ENCODE results near the gene SLC39A2. TPM values are rescaled to one million over a fixed set of nuclear protein-coding genes. Genes with fewer than 3 reads are reported as not detected.

The SLC39A2 gene

GRCh38 chr14:21047378-21047781, 48.3 kb downstream of the SLC39A2 start:
- Histone ChIP-seq H3K4me3 (ENCODE audit: low read length) (no peak overlapping the region), H3K79me1 (ENCODE audit: low read length) (no peaks in the 10 kb centered on the region), H3K23ac (ENCODE audit: low read length) (no peak overlapping the region), H3K4ac (ENCODE audit: low read depth, low read length) (no peak overlapping the region), H3K27ac (ENCODE audit: low read depth, low read length) (no peak overlapping the region), H3K27me3 (ENCODE audit: insufficient read depth, low read length, poor library complexity) (no peaks in the 10 kb centered on the region), H3K36me3 (ENCODE audit: control insufficient read depth, insufficient read depth, low read length) (no peaks in the 10 kb centered on the region), H3K4me1 (ENCODE audit: control insufficient read depth, low read depth, low read length) (no peaks in the 10 kb centered on the region), H2BK15ac (replicated peaks; ENCODE audit: low read depth) (no peak overlapping the region), H2BK5ac (ENCODE audit: low read length) (no peak overlapping the region), H3K4me2 (ENCODE audit: low read length) (no peak overlapping the region), H3K9ac (ENCODE audit: low read length) (no peak overlapping the region), H3K79me2 (ENCODE audit: control insufficient read depth, insufficient read depth, low read length) (no peaks in the 10 kb centered on the region), H4K8ac (ENCODE audit: low read depth, low read length) (no peak overlapping the region), H2AK5ac (ENCODE audit: low read length) (no peak overlapping the region), H2BK120ac (ENCODE audit: low read depth, low read length) (no peak overlapping the region), H3K56ac (ENCODE audit: low read length) (no peak overlapping the region), H3K18ac (ENCODE audit: low read length) (no peak overlapping the region), H4K5ac (ENCODE audit: low read length) (no peak overlapping the region)
- DNase-seq, result no peak
- no CpG with 5 or more reads among the region's 2 CpGs for WGBS (ENCODE audit: extremely low coverage, insufficient coverage, low lambda C conversion rate)

DNA sequence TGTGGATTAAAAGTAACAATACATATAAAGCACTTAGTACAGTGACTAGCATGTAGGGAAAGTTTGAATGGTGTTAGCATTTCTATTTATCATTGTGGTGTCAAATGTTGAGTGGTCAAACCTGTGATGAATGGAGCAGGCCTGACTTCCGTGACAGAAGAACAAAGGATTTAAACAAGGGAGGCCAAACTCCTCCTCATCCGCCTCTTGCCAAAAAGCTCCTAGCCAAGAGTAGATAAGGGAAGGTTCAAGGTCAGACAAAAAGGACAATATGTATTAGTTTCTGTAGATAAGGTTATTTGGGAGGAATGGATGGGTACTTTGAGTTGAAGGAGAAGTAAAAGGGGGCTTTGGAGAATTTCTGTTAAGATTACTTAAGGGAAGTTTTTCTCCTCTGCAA, 49.5 kb downstream of the SLC39A2 start:
- Histone ChIP-seq H2BK120ac (ENCODE audit: low read depth, low read length) (no peak overlapping the region), H3K4me2 (ENCODE audit: low read length) (no peak overlapping the region), H3K27me3 (ENCODE audit: insufficient read depth, low read length, poor library complexity) (no peaks in the 10 kb centered on the region), H3K79me2 (ENCODE audit: control insufficient read depth, insufficient read depth, low read length) (no peaks in the 10 kb centered on the region), H3K4ac (ENCODE audit: low read depth, low read length) (no peak overlapping the region), H2AK5ac (ENCODE audit: low read length) (no peak overlapping the region), H2BK5ac (ENCODE audit: low read length) (no peak overlapping the region), H3K9ac (ENCODE audit: low read length) (no peak overlapping the region), H3K4me1 (ENCODE audit: control insufficient read depth, low read depth, low read length) (no peaks in the 10 kb centered on the region), H3K23ac (ENCODE audit: low read length) (no peak overlapping the region), H4K5ac (ENCODE audit: low read length) (no peak overlapping the region), H3K4me3 (ENCODE audit: low read length) (no peak overlapping the region), H3K79me1 (ENCODE audit: low read length) (no peaks in the 10 kb centered on the region), H3K56ac (ENCODE audit: low read length) (no peak overlapping the region), H3K36me3 (ENCODE audit: control insufficient read depth, insufficient read depth, low read length) (no peaks in the 10 kb centered on the region), H4K8ac (ENCODE audit: low read depth, low read length) (no peak overlapping the region), H3K18ac (ENCODE audit: low read length) (no peak overlapping the region), H3K27ac (ENCODE audit: low read depth, low read length) (no peak overlapping the region), H2BK15ac (replicated peaks; ENCODE audit: low read depth) (no peak overlapping the region)
- DNase-seq, result no peak
- WGBS (ENCODE audit: extremely low coverage, insufficient coverage, low lambda C conversion rate), result no CpG with 5 or more reads among the region's 2 CpGs

- no peak for DNase-seq
- Histone ChIP-seq H3K9ac (ENCODE audit: low read length) (no peak overlapping the region), H3K18ac (ENCODE audit: low read length) (no peak overlapping the region), H3K36me3 (ENCODE audit: control insufficient read depth, insufficient read depth, low read length) (no peaks in the 10 kb centered on the region), H2BK5ac (ENCODE audit: low read length) (no peak overlapping the region), H4K8ac (ENCODE audit: low read depth, low read length) (no peak overlapping the region), H2BK15ac (replicated peaks; ENCODE audit: low read depth) (no peak overlapping the region), H3K4ac (ENCODE audit: low read depth, low read length) (no peak overlapping the region), H3K79me1 (ENCODE audit: low read length) (no peaks in the 10 kb centered on the region), H2BK120ac (ENCODE audit: low read depth, low read length) (no peak overlapping the region), H3K4me1 (ENCODE audit: control insufficient read depth, low read depth, low read length) (no peaks in the 10 kb centered on the region), H3K23ac (ENCODE audit: low read length) (no peak overlapping the region), H3K4me2 (ENCODE audit: low read length) (no peak overlapping the region), H4K5ac (ENCODE audit: low read length) (no peak overlapping the region), H3K27me3 (ENCODE audit: insufficient read depth, low read length, poor library complexity) (no peaks in the 10 kb centered on the region), H3K79me2 (ENCODE audit: control insufficient read depth, insufficient read depth, low read length) (no peaks in the 10 kb centered on the region), H2AK5ac (ENCODE audit: low read length) (no peak overlapping the region), H3K56ac (ENCODE audit: low read length) (no peak overlapping the region), H3K4me3 (ENCODE audit: low read length) (no peak overlapping the region), H3K27ac (ENCODE audit: low read depth, low read length) (no peak overlapping the region)
- WGBS (ENCODE audit: extremely low coverage, insufficient coverage, low lambda C conversion rate), result no CpG with 5 or more reads among the region's 3 CpGs
These were observed 50.2 kb downstream of the SLC39A2 start for GRCh38 chr14:21049271-21049673.

DNA sequence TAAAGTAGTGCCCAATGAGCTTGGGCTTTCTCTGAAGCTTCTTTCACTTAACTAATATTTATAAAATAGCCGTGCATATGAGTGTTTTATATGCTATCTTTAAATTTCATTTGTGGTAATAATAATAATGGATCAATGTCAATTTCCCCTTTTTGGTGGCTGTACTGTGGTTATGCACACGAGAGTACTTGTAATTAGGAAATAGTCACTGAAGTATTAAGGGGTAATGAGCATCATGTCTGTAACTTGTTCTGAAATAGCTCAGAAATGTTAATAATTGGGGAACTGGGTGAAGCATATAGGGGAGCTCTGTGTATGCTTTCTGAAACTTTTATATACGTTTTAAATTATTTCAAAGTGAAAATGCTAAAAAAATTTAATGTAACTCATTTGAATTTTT, 51.5 kb downstream of the SLC39A2 start:
- DNase-seq, result no peak
- WGBS (ENCODE audit: extremely low coverage, insufficient coverage, low lambda C conversion rate), result no CpG with 5 or more reads among the region's 3 CpGs
- no peaks in the 10 kb centered on the region for H3K79me2 ChIP-seq (ENCODE audit: control insufficient read depth, insufficient read depth, low read length)
- H3K23ac ChIP-seq (ENCODE audit: low read length), result no peak overlapping the region
- H4K5ac ChIP-seq (ENCODE audit: low read length), result no peak overlapping the region
- no peak overlapping the region for H3K4me3 ChIP-seq (ENCODE audit: low read length)
- H3K9ac ChIP-seq (ENCODE audit: low read length), result no peak overlapping the region
- no peaks in the 10 kb centered on the region for H3K4me1 ChIP-seq (ENCODE audit: control insufficient read depth, low read depth, low read length)
- no peak overlapping the region for H2BK5ac ChIP-seq (ENCODE audit: low read length)
- H2BK120ac ChIP-seq (ENCODE audit: low read depth, low read length), result no peak overlapping the region
- H3K36me3 ChIP-seq (ENCODE audit: control insufficient read depth, insufficient read depth, low read length), result no peaks in the 10 kb centered on the region
- no peak overlapping the region for H3K4ac ChIP-seq (ENCODE audit: low read depth, low read length)
- H4K8ac ChIP-seq (ENCODE audit: low read depth, low read length), result no peak overlapping the region
- H3K56ac ChIP-seq (ENCODE audit: low read length), result no peak overlapping the region
- H2BK15ac ChIP-seq (replicated peaks; ENCODE audit: low read depth), result no peak overlapping the region
- no peaks in the 10 kb centered on the region for H3K27me3 ChIP-seq (ENCODE audit: insufficient read depth, low read length, poor library complexity)
- H3K18ac ChIP-seq (ENCODE audit: low read length), result no peak overlapping the region
- no peak overlapping the region for H2AK5ac ChIP-seq (ENCODE audit: low read length)
- no peak overlapping the region for H3K27ac ChIP-seq (ENCODE audit: low read depth, low read length)
- H3K4me2 ChIP-seq (ENCODE audit: low read length), result no peak overlapping the region
- no peaks in the 10 kb centered on the region for H3K79me1 ChIP-seq (ENCODE audit: low read length)

Small RNA genes within 50 kb of the gene (small RNA-seq; reads per million reads assigned to genes)
- gene RN7SL189P (ENCODE audit: insufficient read depth), result not detected
